GM18861 (cell line): ENCODE results near the gene CDH5.

Experiments
- ATAC-seq: cut with Tn5 transposase; IDR thresholded peaks from one replicate; pipeline ENCODE4 v1.9.1; 2021; ENCODE audit not compliant: unreplicated experiment

The CDH5 gene

DNA sequence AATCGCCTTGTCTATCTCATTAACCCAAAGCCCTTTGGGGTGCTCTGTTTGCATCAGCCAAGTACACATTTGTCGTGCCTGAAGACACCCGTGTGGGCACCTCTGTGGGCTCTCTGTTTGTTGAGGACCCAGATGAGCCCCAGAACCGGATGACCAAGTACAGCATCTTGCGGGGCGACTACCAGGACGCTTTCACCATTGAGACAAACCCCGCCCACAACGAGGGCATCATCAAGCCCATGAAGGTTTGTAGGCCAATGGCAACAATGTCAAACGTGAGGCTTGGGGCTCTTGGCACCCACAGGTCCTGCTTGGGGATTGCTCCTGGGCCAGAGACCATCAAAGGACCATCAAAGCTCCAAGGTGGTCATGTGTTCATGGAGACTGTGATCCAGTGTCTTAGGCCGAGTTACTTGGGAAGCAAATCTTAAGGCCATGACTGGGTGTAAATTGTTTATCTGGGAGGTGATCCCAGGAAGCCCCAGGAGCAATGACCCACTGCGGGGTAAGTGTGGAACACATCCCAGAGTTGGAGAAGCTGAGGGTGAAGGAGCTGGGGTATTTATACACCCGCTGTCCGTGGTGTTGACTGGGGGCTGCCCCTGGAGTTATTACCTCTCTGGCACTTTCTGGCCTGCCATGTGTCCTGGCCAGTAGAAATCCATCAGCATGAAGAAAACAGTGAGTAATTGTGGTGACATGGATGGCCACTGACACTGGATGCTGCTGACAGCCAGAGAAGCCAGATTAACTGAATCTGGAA, 24.0 kb downstream of the CDH5 start:
- no peak for ATAC-seq

DNA sequence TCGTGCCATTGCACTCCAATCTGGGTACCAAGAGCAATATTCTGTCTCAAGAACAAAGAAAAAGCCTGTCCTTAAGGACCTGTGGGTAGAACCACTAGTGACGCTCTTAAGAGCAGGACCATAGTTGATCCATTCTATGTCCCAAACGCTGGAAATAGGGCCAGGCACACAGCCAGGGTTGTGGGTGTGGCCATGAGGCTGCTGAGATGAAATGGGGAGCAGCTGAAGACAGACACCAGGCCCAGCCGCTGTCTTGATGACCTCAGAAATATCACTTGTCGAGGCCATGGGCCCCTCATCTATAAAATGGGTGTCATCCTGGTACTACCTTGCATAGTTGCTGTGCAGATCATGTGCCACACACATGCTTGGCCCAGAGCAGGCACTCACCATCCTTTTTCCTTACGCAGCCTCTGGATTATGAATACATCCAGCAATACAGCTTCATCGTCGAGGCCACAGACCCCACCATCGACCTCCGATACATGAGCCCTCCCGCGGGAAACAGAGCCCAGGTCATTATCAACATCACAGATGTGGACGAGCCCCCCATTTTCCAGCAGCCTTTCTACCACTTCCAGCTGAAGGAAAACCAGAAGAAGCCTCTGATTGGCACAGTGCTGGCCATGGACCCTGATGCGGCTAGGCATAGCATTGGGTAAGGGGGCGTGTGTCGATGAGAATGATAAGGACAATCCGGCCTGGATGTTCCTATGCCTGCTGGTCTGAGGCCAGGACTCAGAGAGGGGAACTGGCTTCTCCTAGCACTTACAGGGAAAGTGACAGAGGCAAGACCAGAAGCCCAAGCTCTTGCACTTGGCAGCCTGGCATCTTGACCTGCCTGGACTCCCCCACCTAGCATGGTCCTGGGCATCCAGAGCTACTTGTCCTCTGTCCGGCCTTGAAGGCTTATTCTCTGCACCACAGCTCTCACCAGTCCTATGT, 25.5 kb downstream of the CDH5 start:
- ATAC-seq = no peak

DNA sequence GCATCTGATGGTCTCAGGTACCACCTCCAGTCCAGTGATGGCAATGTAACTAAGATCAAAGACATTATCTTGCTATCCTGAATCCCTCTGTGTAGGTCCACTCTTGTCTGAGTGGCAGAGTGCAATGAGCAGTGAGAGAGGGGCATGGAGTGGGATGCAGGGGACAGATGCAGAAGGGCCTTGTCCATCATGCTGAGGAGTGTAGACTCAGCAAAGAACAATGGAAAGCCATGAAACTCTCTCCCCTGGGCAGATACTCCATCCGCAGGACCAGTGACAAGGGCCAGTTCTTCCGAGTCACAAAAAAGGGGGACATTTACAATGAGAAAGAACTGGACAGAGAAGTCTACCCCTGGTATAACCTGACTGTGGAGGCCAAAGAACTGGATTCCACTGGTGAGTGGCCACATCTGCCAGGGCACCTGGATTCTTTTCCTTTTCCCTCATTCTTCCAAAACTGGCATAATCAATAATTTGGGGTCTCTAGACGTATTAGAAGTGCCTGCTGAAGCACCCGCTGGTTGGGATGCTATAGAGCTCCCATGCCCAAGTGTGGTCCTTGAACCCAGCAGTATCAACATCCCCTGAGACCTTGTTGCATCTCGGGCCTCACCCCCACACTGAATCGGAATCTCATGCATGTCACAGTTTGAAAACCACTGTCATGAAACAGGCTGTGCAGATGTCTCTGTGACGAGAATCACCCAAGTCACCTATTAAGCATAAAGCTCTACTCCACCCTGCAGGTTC, 29.5 kb downstream of the CDH5 start:
- no peak for ATAC-seq

DNA sequence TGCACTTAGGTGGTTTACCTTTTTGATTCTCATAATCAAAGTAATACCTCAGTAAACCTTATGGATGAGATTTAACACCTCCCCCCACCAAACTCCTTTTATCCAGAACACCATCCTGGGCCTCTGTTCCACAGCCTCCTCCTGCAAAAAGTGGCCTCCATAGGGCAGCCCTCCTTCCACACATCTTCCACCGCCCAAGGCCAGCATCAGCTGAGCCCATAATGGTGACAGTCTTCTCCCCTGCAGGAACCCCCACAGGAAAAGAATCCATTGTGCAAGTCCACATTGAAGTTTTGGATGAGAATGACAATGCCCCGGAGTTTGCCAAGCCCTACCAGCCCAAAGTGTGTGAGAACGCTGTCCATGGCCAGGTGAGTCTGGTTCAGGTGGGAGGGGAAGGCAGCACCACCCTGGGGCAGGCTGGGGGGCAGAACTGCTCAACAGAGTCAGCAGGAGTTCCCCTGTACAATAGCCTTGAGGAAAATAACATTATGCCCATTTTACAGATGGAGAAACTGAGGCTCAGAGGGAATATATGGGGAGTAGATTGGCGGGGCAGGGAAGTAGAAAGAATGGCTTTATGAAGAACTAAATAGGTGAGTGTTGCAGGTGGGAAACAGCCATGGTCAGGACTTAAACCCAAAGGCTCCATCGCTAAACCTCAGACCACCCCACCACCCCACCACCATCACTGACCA, 31.4 kb downstream of the CDH5 start:
- no peak for ATAC-seq

DNA sequence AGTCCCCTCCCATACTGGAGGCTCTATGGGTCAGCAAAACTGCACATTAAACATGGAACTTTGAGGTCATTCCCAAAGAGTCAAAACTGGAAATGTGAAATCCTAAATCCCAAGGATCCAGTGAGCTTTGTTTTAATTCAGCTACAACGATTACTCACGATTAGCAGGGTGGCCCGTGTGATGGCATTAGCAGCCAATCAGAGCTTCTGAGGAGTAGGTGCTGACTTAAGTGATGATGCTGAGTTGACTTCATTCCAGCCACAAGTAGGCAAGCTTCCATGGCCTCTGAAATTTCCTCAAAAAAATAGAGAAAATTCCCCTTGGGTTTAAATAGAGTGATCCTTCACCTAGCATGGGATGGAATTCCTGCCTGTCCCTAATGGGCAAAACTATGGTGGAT, 32.5 kb downstream of the CDH5 start:
- ATAC-seq = no peak

DNA sequence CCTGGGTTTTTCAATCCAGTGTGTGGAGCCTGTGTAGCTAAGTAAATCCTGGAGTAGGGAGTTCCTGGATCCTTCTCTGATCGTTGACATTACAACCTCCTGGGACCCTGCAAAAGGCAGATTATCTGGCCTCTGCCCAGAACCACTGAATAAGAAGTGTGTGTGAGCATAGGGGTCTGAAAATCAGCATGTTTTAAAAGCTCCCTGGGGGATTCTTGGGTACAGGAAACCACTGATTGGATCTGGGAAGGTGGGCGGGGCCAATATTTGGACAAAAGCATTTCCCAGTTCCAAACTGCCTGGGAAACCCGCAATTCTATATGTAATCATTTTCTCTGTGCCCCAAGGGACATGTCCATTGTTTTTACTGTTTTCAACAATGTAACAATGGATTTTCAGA, 33.4 kb downstream of the CDH5 start:
- no peak for ATAC-seq

DNA sequence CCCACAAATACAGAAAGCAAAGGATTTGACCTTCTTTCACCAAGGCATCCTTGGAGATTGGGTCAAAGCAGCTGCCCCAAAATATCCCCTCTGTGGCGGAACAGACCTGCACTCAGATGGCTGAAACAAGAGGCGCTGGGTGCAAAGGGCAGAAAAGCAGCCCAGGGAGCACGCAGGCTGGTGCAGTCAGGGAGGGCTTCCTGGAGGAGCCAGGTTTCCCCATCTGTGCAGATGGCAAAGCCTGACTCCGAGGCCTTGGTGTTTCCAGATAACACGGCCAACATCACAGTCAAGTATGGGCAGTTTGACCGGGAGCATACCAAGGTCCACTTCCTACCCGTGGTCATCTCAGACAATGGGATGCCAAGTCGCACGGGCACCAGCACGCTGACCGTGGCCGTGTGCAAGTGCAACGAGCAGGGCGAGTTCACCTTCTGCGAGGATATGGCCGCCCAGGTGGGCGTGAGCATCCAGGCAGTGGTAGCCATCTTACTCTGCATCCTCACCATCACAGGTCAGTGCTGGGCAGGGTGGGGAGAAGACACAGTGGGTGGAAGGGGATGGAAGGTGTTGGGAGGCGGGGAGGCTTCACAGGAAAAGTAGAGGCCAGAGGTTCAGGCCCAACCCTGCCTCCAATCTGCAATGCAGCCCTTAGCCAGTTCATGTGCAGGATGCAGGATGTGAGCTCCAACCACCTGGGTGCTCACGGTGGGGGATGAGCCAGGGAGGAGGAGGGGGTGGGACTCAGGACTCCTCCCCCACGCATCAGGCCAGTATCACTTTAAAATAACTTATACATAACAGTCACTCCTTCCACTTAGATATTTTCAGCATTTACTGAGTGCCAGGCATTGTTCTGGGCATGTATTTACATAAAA, 34.3 kb downstream of the CDH5 start:
- no peak for ATAC-seq

DNA sequence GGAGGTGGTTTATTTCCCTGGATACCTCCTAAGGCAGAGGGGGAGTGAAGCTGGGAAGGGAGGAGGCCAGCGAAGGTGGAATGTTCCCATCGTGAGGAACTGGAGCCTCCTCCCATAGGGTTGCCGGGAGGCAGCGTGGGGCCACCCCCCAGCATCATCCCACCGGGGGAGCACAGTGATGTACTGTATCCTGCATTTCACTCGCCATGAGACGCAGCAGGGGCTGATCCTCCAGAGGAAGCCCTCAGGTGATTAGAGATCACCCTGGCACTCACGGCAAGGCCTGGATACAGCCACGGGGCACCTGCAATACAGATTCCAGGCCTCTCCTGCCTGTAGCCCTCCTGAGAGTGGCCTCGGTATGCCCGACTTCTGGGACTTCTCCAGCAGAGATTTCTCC, 35.1 kb downstream of the CDH5 start:
- no peak for ATAC-seq

DNA sequence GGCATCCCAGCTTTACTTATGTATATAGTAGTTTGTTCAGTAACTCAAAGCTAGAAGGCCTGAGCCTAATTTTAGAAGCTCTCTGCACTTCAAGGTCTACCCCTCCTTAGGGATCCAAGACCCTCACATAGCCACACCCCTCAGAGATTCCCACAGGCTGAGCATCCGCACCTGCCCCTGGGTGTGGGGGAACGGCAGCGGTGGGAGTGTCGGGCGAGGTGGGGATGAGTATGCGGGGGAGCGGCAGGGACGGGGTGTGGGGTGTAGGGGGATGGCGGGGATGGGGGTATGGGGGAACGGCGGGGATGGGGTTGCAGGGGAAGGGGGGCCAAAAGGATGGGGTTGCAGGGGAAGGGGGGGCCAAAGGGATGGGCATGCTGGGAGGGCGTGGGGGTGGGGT, 35.7 kb downstream of the CDH5 start:
- ATAC-seq = no peak

DNA sequence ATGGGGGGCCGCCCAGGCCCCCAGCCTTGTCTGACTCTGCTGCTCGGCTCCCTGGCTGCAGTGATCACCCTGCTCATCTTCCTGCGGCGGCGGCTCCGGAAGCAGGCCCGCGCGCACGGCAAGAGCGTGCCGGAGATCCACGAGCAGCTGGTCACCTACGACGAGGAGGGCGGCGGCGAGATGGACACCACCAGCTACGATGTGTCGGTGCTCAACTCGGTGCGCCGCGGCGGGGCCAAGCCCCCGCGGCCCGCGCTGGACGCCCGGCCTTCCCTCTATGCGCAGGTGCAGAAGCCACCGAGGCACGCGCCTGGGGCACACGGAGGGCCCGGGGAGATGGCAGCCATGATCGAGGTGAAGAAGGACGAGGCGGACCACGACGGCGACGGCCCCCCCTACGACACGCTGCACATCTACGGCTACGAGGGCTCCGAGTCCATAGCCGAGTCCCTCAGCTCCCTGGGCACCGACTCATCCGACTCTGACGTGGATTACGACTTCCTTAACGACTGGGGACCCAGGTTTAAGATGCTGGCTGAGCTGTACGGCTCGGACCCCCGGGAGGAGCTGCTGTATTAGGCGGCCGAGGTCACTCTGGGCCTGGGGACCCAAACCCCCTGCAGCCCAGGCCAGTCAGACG, 36.2 kb downstream of the CDH5 start:
- no peak for ATAC-seq

DNA sequence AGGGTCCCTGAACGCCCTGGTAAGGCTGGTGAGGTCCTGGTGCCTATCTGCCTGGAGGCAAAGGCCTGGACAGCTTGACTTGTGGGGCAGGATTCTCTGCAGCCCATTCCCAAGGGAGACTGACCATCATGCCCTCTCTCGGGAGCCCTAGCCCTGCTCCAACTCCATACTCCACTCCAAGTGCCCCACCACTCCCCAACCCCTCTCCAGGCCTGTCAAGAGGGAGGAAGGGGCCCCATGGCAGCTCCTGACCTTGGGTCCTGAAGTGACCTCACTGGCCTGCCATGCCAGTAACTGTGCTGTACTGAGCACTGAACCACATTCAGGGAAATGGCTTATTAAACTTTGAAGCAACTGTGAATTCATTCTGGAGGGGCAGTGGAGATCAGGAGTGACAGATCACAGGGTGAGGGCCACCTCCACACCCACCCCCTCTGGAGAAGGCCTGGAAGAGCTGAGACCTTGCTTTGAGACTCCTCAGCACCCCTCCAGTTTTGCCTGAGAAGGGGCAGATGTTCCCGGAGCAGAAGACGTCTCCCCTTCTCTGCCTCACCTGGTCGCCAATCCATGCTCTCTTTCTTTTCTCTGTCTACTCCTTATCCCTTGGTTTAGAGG, 37.1 kb downstream of the CDH5 start:
- ATAC-seq = no peak

DNA sequence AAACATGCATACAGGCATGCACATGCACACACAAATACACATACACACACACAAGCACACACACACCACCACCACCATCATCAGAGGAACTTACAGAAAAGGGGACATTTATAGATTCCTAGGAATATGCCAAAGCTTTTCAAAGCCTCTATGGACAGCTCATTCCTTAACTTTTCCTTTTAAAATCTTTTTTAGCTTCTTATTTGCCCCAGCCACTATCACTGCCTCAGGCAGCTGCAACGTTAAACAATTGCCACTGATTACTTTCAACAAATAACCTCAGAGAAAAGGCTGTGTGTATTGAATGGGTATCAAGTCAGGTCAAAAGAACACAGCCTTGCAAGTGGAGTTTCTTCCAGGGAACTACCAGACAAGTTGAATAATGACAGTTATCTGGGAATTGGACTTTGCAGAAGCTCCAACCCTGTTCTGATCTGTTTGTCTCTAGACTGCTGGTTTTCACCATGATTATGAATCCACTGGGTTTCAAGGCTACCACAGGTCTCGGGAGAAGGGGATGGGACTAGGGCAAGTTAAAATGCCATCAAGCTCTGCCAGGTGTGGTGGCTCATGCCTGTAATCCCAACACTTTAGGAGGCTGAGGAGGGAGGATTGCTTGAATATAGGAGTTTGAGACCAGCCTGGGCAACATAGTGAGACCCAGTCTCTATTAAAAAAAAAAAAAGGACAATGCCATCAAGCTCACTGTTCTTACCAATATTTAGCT, 38.7 kb downstream of the CDH5 start:
- ATAC-seq = no peak

DNA sequence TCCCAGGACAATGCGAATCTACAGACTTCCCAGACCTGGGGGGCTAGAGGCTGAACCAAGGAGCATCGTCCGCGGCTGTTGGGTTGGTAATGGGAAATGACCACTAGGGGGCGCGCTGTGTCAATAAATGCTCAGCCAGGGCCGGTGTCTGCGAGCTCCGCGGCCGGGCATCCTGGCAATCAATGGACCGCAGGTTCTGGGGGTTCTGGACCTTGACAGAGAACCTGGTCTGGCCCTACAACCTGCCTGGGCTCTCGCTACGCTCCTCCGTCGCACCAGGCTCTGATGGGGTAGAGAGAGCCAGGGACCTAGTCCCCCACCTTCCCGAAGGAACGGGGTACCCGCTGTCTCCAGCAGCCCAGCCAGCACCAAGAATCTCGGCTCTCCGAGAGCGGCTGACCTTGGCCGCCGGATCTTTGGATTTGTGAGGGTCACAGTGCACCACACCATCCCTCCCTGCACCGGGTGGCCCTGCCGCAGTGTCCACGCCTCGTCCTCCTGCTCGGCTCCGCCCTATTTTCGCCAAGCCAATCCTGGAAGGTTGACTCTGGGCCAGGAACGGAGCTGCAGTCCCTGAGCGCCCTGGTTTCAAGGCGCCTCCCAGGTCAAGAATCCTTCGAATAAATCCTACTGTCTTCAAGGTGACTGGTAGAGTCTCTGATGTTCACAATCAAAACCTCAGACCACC, 40.2 kb downstream of the CDH5 start:
- no peak for ATAC-seq

DNA sequence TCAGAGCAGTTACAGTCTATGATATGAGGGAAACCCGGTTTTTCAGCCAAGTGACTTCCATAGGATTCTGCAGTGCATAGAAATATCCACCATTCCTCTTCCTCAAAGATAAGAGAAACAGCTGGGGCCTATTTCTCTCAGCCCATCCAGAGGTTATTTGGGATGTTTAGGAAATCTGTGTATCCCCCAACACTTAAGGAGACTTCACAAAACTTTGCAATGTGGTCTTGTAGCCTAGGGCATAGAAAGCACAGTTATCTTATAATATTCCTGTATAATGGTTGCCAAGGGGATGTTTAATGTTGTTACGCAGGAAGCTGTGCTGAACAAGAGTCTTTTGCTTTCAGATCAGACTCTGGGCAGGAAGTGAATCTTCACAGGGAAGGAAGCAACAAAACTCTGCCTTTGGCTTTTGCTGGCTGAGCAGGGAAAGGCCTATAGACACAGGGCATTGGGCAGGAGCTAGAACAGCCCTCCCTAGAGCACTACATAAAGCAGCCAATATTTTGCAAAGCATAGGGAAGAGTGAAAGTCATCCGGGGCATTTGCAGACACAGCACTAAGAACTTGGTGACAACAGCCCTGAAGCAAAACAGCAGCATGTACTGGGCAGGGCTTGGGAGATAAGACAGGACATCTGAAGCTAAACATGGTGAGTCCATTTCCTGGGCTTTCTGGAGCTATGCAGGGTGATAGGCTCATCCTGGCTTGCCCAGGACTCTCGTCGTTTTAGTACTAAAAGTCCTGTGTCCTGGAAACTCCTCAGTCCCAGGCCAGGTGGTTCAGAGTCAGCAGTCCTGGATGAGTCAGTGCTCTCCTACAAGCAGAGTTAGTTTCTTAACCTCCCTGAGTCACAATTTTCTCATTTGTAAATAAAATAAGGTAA, 41.9 kb downstream of the CDH5 start:
- no peak for ATAC-seq

DNA sequence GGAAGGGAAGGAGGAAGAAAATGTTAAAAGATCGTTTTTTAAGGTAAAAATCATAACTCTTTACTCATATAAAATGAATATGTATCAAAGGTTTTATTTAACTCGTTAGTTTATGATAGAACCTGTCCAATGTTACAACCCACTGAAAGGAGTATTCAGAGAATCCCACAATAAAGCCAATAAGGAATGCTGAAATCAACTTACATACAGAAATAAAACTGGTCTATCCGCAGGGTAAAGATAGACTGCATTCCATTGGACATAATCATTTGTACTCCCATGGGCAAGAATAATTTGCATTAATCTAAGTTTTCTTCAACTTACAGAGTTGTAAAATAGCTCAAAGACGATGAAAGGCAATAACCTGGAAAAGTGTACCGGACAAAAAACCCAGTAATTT, 42.7 kb downstream of the CDH5 start:
- ATAC-seq = no peak

DNA sequence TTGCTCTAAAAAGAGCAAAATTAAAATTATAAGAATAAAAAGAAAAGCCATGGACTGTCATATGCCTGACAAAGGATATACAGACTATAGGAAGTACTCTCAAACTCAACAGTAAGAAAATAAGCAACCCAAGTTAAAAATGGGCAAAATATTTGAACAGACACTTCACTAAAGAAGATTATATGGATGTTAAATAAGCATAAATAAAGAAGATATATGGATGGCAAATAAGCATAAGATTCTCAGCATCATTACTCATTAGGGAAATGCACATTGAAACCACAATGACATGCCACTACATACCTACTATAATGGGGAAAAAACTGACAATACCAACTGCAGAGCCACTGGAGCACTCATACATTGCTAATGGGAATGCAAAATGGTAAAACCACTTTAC, 45.7 kb downstream of the CDH5 start:
- ATAC-seq = no peak

DNA sequence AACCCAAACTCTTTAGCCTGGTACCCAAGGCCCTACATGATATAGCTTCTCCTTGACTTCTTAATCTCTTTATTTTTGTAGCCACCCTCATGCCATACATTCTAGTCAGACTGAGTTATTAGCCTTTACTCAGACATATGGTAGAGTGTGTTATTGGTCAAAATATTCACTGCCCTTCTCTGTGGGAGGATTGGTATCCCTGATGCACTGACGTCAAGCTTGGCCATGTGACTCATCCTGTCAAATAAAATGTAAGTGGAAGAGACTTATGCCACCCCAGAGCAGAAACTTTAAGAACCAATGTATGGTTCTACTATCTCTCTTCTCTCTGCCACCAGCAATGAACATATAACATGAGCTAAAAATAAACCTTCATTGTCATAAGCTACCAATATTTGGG, 48.4 kb downstream of the CDH5 start:
- no peak for ATAC-seq
